OCI-M2 (cell line): Measurements from ENCODE around the gene ATG16L2.

Source experiments
- DNase-seq: peaks from one replicate; lab custom pipeline; 2025; ENCODE audit not compliant: unreplicated experiment; lab: John Stamatoyannopoulos, UW

The ATG16L2 gene

DNA sequence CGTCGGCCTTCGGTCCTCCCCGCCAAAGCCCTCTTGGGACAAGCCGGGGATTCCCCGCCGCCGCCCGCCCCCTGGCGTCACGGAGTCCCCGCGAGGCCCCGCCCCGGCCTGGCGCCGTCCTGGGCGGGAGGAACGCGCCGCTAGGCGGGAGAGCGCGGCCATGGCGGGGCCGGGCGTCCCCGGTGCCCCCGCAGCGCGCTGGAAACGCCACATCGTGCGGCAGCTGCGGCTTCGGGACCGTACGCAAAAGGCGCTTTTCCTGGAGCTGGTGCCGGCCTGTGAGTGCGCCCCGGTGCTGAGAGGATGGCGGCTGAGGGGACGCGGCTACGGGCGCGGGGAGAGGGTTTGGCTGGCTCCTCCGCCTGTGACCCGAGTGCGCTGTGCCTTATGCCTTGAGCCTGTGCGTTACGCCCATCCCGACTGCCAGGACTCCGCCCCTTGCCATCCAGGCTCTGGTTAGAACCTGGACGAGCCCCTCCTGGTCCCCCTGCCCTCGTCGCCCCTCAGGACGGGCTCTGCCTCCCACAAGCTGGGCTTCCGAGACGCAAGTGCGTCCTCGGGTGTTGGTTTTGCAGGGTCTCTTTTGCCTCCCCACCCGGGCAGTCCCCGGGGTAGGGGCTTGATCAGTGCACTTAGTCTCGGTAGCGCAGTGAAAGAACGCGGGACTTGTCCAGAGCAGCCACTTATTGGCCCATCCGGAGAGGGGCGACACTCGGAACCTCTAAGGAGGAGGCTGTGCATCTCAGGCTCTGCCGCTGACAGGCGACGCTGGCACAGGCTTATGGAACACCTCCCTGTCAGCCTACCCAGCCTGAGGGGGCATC is at the start of gene ATG16L2:
Gene ATG16L2 (plus strand): TSS at position 126 of the 824 bp plus-strand sequence. CDS start 35 bp downstream, at position 161.
- DNase-seq, result no peak

- no peak for DNase-seq
Measured at GRCh38 chr11:72764503-72764902, 49.7 kb upstream of the ATG16L2 start.

GRCh38 chr11:72766152-72766902 is 47.9 kb upstream of the ATG16L2 start:
- no peak for DNase-seq

- DNase-seq, result no peak
Measured at GRCh38 chr11:72767203-72768062, 46.8 kb upstream of the ATG16L2 start.

DNA sequence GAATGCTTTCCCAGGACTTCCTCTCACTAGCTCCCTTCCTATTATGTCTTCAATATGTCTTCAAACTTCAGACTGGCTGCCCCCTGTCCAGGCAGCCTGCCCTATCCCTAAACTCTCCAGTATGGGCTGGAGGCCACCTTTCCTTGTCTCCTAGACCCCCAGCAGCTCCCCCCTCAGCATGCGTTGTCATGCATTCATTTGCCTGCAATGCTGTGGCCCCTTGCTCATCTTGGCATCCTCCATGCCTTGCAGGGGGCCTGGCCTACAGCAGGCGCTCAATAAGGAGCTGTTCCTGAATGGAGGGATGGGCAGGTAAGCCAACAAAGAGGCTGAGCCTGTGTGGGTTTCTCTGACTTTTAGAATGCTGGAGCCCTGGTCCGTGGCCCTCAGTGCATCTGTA is 45.6 kb upstream of the ATG16L2 start:
- DNase-seq, result no peak

DNA sequence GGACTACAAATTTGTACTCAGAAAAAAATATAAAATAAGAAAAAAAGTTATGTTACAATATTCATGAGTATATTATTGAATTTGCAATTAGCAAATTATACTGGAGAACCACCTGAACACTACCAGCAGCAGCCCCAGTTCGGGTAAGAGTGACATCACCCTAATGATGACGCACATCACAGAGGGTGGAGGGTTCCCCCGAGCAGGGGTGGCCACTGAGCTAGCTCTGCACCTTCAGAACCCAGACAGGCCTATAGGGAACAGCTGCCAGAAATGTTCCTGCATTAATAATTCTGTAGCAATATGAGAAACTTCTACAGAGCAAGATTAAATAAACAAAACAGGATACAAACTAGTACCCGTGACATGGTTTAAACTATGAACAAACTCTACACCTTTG is 44.5 kb upstream of the ATG16L2 start:
- DNase-seq, result no peak

GRCh38 chr11:72770799-72771198 is 43.4 kb upstream of the ATG16L2 start:
- DNase-seq, result no peak

DNA sequence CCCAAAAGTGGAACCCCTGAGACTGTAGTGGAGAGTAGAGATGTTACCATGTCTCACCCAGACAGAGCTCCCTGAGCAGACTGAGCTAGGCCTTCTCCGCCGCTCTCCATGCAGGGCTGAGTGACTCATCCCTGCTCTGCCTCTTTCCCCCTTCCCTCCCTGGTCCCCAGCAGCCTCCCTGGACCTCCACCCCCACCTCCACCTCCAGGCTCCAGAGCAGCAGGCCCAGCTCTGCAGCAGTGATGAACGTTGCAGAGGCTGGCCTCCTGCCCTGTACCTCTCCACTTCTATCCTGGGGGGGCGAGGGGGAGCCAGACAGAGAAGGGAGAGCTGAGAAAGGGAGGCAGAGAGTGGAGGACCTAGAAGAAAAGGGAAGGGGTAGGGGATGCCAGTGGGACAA is 42.7 kb upstream of the ATG16L2 start:
- DNase-seq, result no peak

GRCh38 chr11:72772059-72772458 is 42.2 kb upstream of the ATG16L2 start:
- DNase-seq, result no peak

DNA sequence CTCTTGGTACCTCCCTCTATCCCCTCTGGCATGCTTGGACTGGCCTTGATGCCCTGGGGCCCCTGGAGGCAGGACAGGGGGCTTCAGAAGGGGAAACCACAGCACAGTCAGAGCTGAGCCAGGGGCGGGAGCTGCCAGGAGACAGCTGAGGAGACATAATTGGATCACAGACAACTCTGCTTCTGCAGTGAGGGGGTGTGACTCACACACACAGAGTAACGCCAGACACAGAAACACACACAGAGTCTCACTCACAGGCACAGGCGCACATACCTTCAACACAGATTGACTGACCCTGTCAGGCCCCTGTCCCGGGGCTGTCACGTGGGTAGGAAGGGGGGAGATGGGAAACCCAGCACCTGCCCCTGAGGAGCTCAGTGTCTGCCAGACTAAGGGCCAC is 40.9 kb upstream of the ATG16L2 start:
- DNase-seq, result no peak

DNA sequence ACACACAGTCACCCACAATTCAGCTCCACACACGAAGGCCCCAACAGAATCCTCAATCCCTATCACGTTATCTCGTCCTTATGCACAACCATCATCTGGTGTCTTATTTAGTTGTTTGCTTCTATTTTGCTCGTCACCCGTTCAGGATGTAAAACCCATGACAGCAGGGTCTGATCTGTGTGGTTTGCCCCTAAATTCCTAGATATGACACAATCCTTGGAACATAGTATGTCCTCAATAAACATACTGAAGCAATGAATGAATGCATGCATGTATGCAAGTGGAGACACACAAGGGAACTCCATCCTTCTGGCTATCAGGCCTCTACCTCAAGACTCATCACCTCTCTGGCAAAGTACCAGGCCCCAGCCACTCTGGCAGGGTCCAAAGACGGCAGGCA is 40.5 kb upstream of the ATG16L2 start:
- no peak for DNase-seq

DNA sequence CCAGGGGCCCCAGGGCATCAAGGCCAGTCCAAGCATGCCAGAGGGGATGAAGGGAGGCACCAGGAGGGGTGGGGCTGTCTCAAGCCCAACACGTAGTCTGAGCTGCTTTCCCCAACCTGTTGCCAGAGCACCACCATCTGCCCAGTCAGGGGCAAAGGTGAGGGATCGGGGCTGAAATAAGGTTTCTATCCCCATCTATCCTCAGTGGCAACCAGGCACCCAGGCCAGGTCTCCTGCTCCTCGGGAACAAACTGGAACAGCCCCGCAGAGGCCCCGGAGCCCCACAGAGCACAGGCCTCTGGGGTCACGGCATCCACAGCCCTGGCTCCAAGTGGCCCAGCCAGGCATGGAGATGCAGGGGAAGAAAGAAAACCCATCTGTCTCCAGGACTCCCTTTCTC is 39.7 kb upstream of the ATG16L2 start:
- no peak for DNase-seq

DNA sequence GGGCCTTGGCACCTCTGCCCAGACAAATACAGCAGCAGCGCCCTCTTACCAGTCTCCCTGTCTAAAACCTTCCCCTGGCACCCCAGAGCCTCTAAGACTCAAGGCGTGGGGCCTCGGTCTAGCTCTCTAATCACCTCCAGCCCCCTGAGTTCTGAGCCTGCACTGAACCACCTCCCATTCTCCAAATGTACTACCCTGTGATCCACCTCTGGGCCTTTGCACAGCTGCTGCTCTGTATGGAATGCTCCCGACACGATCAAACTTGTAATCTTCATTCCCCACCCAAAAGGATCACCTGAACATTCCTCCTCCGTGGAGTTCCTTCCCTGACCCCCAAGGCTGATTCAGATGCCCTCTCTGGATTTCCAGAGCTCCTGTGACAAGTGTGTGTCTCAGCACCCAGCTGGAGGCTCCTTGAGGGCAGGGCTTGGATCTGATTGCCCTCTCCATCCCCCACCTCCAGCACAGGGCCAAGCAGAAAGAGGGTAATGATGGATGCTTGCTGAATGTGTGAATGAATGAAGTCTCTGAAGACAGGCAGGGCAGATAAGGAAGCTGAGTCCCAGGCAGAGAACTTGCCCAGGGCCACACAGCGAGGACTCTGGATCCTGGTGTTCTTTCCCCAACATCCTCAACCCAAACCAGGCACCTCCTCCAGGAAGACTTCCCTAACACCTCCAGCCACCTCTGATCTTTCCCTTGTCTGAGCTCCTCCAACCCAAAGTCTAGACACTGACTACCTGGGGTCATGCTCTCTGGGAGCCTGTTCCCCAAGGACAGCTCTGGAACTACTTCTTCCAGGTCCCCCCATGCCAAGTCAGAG is 38.7 kb upstream of the ATG16L2 start:
- DNase-seq, result no peak

GRCh38 chr11:72776117-72776843 is 37.9 kb upstream of the ATG16L2 start:
- DNase-seq, result no peak

DNA sequence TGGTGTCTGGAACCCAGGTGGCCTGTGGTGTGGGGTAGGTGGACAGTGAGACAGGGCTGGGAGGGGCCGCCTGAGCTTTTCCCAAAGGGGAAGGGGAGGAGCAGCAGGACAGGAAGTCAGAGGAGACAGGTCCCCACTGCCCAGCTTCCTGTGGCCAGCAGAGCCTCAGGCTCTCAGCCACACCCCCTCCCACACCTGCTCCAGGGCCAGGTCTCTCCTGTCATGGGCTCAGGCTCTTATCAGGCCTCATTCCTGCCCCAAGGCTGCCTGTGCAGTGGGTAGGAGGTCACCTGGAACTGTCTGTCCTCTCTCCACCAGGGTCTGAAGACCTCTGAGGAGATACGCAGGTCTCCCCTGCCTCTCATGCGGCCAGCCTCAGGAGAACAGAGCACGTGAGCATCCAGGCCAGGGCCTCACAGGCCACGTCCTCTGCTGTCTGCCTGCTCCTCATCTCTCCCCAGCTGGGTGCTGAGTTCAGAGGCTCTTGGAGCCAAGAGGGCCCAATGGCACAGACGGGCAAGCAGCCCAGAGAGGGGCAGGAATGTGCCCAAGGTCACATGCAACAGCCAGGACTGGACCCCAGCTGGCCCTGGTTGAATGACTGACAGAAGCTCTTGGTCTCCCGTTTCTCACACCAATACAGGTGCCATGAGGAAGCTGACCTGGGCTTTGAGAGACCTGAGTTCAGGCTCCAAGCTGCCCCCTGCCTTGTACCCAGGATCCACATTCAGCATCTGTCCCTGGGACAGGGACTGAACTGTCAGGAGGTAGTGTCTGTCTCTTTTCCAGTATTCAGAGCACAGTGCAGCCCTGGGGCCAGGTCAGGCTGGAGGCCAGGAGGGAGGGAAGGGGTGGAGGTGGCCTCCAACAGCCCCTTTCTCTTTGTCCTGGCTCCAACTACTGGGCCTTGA is 37.1 kb upstream of the ATG16L2 start:
- no peak for DNase-seq

GRCh38 chr11:72777755-72778278 is 36.4 kb upstream of the ATG16L2 start:
- DNase-seq, result no peak

- no peak for DNase-seq
Measured at GRCh38 chr11:72778535-72779494, 35.4 kb upstream of the ATG16L2 start.
